KMS-11 (cell line): ENCODE measurements around the gene PRPF40A.
A peak's percentile ranks its signal among the peaks of the same experiment; 100 is the strongest.
"Not testable (repeated sequence)": the region's sequence is repeated elsewhere in the genome, so short reads cannot be mapped to it uniquely, and the experiment has no call there.

Experiments used
- H2AFZ ChIP-seq: fragments of 200-600 bp; sonication (generic); 2 replicates; pipeline ENCODE4 v1.6.1; 2016; ENCODE audit warnings: antibody characterized with exemption, mixed run types, low read depth
- H3K27ac ChIP-seq: fragments of 200-600 bp; sonication (generic); 2 replicates; pipeline ENCODE4 v1.6.1; 2016; ENCODE audit warnings: mild to moderate bottlenecking, mixed run types
- H3K27me3 ChIP-seq: fragments of 200-600 bp; sonication (generic); 2 replicates; pipeline ENCODE4 v1.6.1; 2017; ENCODE audit warnings: mild to moderate bottlenecking, low read depth, mixed run types, moderate library complexity; ENCODE audit not compliant: insufficient read depth
- H3K36me3 ChIP-seq: fragments of 200-600 bp; sonication (generic); 2 replicates; pipeline ENCODE4 v1.6.1; 2017; ENCODE audit warnings: mild to moderate bottlenecking, mixed run types; ENCODE audit not compliant: insufficient read depth
- H3K4me1 ChIP-seq: fragments of 200-600 bp; sonication (generic); 2 replicates; pipeline ENCODE4 v1.6.1; 2016; ENCODE audit warnings: mild to moderate bottlenecking, low read depth, mixed run types; ENCODE audit not compliant: poor library complexity, severe bottlenecking
- H3K4me2 ChIP-seq: fragments of 200-600 bp; sonication (generic); 2 replicates; pipeline ENCODE4 v1.7.0; 2016; ENCODE audit warnings: mild to moderate bottlenecking, mixed run types
- H3K4me3 ChIP-seq: fragments of 200-600 bp; sonication (generic); IDR thresholded peaks from 2 replicates; pipeline ENCODE4 v1.6.1; 2017; ENCODE audit warnings: low read depth, low read length, mixed read lengths; ENCODE audit not compliant: insufficient read depth
- H3K79me2 ChIP-seq: fragments of 200-600 bp; sonication (generic); 2 replicates; pipeline ENCODE4 v1.6.1; 2016; ENCODE audit warnings: low read depth, mixed run types; ENCODE audit not compliant: insufficient read depth
- H3K9ac ChIP-seq: fragments of 200-600 bp; sonication (generic); 2 replicates; pipeline ENCODE4 v1.6.1; 2016; ENCODE audit warnings: mild to moderate bottlenecking, mixed run types
- H4K20me1 ChIP-seq: fragments of 200-600 bp; sonication (generic); 2 replicates; pipeline ENCODE4 v1.6.1; 2016; ENCODE audit warnings: mild to moderate bottlenecking, mixed run types; ENCODE audit not compliant: insufficient read depth
- TF ChIP-seq, protein P1 (sequence below): fragments of 200-600 bp; sonication (generic); conservative IDR thresholded peaks from 2 replicates; pipeline ENCODE4 v1.6.1; 2017; ENCODE audit warnings: low read depth, mild to moderate bottlenecking, antibody characterized with exemption, low read length, moderate library complexity, mixed read lengths

Gene PRPF40A

DNA sequence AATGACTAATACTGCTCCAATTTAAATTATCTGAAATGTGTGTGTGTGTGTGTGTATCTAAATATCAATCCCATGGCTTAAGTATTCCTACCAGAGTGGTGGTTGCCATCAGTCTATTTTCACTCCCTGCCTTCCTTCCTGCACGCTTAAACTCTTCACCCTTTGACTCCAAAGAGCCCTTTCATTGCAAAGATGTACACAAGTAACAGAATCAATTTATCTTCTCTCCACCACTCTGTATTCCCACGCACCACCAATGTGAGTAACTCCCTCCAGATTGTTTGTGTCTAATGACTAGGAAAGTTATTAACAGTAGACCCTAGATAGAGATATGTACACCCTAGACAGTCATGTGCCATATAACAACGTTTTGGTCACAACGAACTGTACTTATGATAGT lies 44.0 kb upstream of the PRPF40A start:
- H2AFZ ChIP-seq, result no peak overlapping the region
- no peak overlapping the region for H3K4me2 ChIP-seq
- H3K9ac ChIP-seq, result no peak overlapping the region
- peaks cover 2% of the 10 kb centered on the region for H3K4me1 ChIP-seq
- H3K36me3 ChIP-seq, result 0 out of 2 replicates have a peak, but pooled peaks cover 5% of the 10 kb centered on the region
- H3K27ac ChIP-seq, result no peak overlapping the region
- H3K27me3 ChIP-seq, result no peaks in the 10 kb centered on the region
- no peaks in the 10 kb centered on the region for H4K20me1 ChIP-seq
- TF ChIP-seq, protein P1, sequence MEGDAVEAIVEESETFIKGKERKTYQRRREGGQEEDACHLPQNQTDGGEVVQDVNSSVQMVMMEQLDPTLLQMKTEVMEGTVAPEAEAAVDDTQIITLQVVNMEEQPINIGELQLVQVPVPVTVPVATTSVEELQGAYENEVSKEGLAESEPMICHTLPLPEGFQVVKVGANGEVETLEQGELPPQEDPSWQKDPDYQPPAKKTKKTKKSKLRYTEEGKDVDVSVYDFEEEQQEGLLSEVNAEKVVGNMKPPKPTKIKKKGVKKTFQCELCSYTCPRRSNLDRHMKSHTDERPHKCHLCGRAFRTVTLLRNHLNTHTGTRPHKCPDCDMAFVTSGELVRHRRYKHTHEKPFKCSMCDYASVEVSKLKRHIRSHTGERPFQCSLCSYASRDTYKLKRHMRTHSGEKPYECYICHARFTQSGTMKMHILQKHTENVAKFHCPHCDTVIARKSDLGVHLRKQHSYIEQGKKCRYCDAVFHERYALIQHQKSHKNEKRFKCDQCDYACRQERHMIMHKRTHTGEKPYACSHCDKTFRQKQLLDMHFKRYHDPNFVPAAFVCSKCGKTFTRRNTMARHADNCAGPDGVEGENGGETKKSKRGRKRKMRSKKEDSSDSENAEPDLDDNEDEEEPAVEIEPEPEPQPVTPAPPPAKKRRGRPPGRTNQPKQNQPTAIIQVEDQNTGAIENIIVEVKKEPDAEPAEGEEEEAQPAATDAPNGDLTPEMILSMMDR, result no peak
- no peaks in the 10 kb centered on the region for H3K79me2 ChIP-seq
- no peak overlapping the region for H3K4me3 ChIP-seq

DNA sequence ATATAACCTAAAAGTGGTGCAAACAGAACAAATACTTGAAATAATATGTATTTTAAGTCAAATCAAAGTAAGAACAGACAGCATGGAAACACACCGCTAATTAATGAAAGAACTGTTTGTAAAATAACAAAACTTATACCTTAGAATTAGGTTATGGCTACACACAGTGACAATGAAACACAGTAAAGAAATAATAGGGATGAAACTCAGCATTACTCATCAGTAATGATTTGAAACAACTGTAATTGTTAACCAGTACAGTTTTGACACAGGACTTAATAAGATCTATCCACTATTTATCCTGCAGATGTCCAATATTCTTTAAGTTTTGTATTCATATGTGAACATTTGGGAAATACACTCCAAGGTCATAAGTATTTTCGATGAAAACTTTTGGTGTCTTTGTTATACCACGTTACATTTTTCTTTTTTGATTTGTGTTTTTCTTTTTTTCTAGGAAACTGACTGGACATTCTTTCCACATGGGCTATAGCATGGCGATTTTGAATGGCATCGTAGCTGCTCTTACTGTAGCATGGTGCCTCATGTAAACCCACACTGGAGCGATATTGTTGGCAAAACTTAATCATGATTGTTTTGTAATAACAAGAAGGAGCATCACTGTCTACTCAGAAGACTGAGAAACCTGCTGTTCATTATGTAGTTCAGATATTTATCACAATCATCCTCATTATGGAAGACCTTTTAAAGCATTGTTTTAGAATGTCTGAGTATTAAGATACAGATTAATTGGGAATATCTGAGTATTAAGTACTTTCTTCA lies 42.2 kb upstream of the PRPF40A start:
- H3K36me3 ChIP-seq, result 0 out of 2 replicates have a peak, but pooled peaks cover 5% of the 10 kb centered on the region
- TF ChIP-seq, protein P1, result no peak
- H3K9ac ChIP-seq, result no peak overlapping the region

GRCh38 chr2:152755029-152755428 lies 37.8 kb upstream of the PRPF40A start:
- Histone ChIP-seq H3K27me3 (no peaks in the 10 kb centered on the region), H3K4me1 (peaks cover 2% of the 10 kb centered on the region), H4K20me1 (no peaks in the 10 kb centered on the region), H3K4me2 (no peak overlapping the region), H3K9ac (no peak overlapping the region), H3K36me3 (0 out of 2 replicates have a peak, but pooled peaks cover 5% of the 10 kb centered on the region), H3K4me3 (no peak overlapping the region), H3K79me2 (no peaks in the 10 kb centered on the region), H2AFZ (no peak overlapping the region), H3K27ac (no peak overlapping the region)
- TF ChIP-seq, protein P1, result peak; percentile 41; the same call in 1 of the 2 replicates

More for the DNA sequence above, 42.2 kb upstream of the PRPF40A start:
- Histone ChIP-seq H3K27ac (no peak overlapping the region), H3K4me1 (peaks cover 2% of the 10 kb centered on the region), H3K79me2 (no peaks in the 10 kb centered on the region), H3K27me3 (no peaks in the 10 kb centered on the region), H3K4me2 (no peak overlapping the region), H2AFZ (no peak overlapping the region), H4K20me1 (no peaks in the 10 kb centered on the region), H3K4me3 (no peak overlapping the region)

- H3K36me3 ChIP-seq, H3K4me1 ChIP-seq, H3K79me2 ChIP-seq, H3K4me2 ChIP-seq, H3K27ac ChIP-seq, H3K9ac ChIP-seq, H2AFZ ChIP-seq, H4K20me1 ChIP-seq, H3K4me3 ChIP-seq, H3K27me3 ChIP-seq: not testable (repeated sequence)
These were observed 30.5 kb upstream of the PRPF40A start for GRCh38 chr2:152747751-152748150.

- H4K20me1 ChIP-seq, result no peaks in the 10 kb centered on the region
- no peak overlapping the region for H3K27ac ChIP-seq
- no peak overlapping the region for H2AFZ ChIP-seq
- TF ChIP-seq, protein P1, result peak; percentile 79
- no peaks in the 10 kb centered on the region for H3K27me3 ChIP-seq
- H3K79me2 ChIP-seq, result no peaks in the 10 kb centered on the region
- H3K4me2 ChIP-seq, result no peak overlapping the region
- H3K36me3 ChIP-seq, result no peaks in the 10 kb centered on the region; the same call in 1 of the 2 replicates
- no peak overlapping the region for H3K9ac ChIP-seq
- H3K4me3 ChIP-seq, result no peak overlapping the region
- H3K4me1 ChIP-seq, result peaks cover 5% of the 10 kb centered on the region
These were observed 25.7 kb upstream of the PRPF40A start for GRCh38 chr2:152743002-152743401.
